GM12874 (cell line): ENCODE results near the gene NCEH1.

Source experiments
- TF ChIP-seq, protein P1 (sequence below): IDR thresholded peaks from 2 replicates; pipeline ENCODE4 v1.5.1; 2011; ENCODE audit warnings: low read depth, mild to moderate bottlenecking, control low read depth, low read length, moderate library complexity; ENCODE audit not compliant: insufficient read depth

The NCEH1 gene

DNA sequence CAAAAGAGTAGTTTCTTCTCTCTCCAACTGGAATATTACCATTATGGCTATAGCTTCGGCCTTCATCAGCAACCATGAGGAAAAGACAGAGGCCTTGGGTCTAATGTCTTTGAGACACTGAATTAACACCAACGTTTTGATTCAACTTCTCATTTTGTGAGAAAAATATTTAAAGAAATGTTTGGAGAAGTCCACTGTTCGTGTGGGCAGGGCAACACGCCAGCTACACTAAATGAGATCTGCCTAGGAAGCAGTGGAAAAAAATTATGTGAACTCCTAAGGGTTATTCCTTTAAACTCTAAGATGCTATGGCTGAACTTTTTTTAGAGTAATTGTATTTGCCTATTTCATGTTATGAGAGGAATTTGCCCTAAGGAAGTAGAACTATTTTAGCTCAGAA, 41.8 kb downstream of the NCEH1 start:
- TF ChIP-seq, protein P1, sequence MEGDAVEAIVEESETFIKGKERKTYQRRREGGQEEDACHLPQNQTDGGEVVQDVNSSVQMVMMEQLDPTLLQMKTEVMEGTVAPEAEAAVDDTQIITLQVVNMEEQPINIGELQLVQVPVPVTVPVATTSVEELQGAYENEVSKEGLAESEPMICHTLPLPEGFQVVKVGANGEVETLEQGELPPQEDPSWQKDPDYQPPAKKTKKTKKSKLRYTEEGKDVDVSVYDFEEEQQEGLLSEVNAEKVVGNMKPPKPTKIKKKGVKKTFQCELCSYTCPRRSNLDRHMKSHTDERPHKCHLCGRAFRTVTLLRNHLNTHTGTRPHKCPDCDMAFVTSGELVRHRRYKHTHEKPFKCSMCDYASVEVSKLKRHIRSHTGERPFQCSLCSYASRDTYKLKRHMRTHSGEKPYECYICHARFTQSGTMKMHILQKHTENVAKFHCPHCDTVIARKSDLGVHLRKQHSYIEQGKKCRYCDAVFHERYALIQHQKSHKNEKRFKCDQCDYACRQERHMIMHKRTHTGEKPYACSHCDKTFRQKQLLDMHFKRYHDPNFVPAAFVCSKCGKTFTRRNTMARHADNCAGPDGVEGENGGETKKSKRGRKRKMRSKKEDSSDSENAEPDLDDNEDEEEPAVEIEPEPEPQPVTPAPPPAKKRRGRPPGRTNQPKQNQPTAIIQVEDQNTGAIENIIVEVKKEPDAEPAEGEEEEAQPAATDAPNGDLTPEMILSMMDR, result no peak

DNA sequence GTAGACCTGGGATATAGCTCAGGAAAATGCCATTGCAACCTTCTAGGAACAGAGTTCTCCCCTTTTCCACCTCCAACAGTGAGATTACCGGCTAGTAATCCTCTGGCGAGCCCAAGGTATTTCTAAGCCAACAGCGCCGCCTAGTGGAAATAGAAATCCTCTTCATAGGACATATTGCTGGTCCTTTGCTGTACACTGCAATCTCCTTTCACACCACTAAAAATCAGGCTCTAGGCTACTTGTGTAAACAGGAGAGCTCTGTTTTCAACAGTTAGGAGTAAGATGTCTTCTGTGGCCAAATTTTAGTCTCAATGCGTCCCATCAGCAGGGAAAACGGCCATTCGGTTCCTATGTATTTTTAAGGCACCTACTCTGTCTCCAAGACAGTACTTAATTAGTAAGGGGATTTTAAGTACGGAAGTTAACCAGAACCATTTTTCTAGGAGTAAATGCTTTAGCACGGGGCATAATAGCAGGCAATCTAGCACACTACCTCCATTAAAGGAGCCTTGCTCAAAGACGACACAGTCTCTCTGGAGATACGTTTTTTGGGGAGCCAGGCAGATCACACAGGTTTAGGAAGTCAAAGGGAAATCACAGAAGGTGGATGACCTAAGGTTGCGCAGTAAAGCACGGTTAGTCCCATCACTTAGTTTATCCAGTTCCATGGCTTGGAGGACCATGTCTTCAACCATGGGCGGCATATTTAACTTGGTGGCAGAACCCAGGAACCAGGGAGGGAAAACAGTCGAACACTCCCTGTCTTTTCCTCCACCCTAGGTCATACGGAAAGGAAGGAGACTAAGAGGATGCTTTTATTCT, 43.8 kb downstream of the NCEH1 start:
- TF ChIP-seq, protein P1, result peak; percentile 83

DNA sequence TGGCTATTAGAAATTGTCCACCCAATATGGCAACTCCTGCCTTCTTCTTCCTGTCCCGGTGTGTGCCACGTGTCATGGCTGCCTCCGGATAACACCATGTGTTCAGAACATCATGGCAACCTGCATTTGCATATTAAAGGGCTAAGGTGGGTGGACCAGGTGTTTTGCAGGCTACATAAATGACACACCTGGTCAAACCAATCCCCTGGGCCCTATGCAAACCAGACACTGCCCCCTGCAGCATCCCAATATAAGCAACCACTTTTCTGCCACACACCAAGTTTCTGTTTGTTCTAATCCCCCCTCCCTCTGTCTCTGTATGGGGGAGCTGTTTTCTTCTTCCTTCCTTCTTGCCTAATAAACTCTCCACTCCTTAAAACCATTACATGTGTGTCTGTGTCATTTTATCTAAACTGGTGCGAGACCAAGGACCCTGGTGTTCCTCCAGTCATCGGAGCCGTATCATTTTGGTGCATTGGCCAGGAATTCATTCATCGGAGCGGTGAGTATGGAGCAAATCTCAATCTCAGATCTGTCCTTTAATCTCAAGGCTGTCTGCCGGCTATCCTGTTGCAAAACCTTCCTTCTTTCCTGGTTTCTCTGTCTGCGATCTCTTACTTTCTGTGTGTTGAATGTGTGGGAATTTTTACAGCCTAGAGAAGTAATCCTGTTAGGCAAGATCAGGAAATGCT, 44.5 kb downstream of the NCEH1 start:
- TF ChIP-seq, protein P1, result no peak

DNA sequence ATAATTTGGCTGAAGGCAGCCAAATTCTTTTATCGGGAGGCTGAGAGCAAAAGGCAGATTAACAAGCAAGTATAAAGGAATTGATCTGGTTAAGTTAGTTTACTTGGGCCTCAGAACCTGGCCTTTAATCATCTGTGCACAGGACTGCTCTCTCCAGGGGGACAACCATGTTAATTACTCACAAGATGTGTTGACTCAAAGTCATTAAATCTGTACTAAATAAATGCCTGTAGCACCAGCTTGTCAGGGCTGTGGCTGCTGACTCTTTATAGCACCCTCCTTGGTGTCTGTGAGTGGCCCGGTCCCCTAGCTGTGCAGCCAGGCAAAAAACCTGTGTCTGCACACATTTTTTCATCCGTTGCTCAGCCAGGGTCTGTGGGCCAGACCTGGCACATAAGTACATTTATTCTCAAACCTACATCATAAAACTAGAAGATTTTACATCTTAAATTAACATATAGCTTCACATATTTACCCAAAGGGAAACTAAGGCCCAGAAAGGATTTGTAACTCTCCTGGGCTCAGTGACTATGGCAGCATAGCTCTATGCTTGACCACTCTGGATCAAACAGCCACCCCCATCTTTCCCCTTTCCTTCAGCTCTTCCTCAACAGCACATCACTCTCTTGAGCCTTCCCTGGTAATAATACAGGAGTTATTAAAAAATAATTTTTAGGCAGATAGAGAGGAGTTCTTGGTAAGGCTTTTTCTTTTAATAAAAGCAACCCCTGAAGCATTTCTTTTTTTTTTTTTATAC, 51.4 kb downstream of the NCEH1 start:
- TF ChIP-seq, protein P1, result no peak

DNA sequence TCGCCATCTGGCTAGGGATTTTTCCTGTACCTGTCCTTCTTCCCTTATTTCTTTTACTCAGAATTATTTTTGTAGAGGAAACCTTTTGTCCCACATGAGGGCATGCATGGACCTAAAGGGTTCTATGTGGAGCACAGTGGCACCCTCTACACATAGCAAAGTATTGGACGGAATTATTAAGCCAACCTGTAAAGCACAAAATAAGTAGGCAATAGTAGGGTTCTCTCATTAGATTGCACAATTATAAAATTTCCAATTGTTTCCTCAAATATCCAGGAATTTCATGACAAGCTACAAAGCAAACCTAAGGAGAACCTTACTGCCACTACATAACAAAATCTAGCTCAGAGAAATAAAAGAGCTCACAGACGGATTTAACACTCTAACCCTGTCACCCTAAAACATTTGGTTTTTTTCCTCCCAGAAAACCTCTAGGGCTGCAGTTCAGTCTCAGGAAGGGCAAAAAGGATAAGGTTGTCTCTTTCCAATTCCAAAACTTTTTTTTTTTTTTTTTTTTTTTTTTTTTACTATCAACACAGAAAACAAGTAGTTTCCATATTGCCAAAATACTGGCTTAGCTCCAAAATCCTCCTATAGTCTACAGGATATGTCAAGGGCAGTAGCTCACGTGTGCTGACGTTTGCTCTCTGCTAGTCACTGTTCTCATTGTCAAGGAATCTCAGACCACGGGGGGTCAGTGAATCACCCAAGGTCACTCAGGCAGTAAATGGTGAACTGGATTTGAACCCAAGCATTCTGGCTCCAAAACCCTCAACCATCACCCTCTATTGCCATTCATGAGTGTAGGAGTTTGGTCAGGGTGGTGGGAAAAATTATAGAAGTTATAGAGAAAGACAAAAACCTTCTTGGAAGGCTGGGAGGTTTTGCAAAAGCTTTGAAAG, 52.3 kb downstream of the NCEH1 start:
- TF ChIP-seq, protein P1, result no peak

DNA sequence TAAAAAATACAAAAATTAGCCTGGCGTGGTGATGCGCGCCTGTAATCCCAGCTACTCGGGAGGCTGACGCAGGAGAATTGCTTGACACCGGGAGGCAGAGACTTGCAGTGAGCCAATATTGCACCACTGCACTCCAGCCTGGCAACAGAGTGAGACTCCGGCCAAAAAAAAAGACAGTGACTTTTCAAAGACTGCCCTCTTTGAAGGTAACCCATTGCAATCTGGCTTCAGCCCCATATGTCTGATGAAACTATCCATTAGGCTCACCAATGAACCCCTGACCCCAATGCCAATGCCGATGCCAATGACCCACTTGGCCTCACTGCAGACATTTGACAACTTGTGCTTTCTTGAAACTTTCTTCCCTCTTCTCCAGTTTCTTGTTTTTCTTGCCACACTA, 54.3 kb downstream of the NCEH1 start:
- TF ChIP-seq, protein P1, result no peak
